Testis (tissue), 2 donors: ENCODE results near the gene KRT7.

ENCODE experiments used
- CTCF ChIP-seq, 3 experiments: fragments of 450-650 bp in 2 of 3; fragments of 200-600 bp in 1 of 3; sonication (generic) in 1 of 3; IDR thresholded peaks; one replicate each; pipeline ENCODE4 v1.5.1; 2016 to 2019; ENCODE audit warnings: antibody characterized with exemption in 3 of 3, mild to moderate bottlenecking in 2 of 3, moderate library complexity in 1 of 3
- POLR2A ChIP-seq: fragments of 450-650 bp; IDR thresholded peaks from one replicate; pipeline ENCODE4 v1.6.1; 2017; ENCODE audit warnings: antibody characterized with exemption, mild to moderate bottlenecking, moderate library complexity

DNA sequence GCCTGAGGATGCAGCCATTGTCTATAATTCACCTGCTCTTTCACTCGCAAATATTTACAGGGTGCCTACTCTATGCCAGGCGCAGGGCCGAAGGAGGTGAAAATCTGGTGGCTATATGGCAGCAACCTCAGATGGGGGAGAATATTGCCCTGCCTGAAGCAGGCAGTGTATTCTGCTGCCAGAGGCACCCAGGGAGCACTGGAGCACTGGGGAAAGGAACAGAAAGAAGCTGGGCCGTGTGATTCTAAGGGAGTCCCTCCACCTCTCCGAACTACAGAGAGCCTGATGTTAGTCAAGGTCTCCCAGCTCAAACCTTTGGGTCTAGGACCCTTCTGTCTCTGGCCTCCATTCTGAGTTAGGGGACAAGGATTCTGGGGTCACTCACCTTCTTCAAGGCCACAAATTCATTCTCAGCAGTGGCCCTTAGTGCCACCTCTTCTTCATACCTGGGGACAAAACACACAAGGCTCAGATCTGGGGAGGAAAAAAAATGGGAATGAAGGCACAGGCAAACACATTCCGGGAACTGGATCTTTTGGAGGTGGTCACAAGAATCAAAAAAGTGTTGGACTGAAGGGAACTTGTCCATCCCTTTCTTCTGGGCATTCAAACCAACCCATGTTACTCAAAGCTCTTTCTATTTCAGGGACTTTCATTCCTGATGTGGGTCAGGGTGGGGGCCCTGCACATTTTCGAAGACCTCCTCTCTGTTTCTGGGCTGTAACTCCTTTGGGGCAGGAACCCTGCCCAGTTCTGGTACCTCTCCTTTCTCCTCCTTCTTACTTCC, 22.1 kb downstream of the KRT7 start:
- TF ChIP-seq CTCF (IDR thresholded peaks at IDR 0.05), result no peak
- TF ChIP-seq POLR2A, result no peak
